Measurements from ENCODE around the gene OSBP.

- no peak for TF ChIP-seq CTCF (IDR thresholded peaks at IDR 0.05)
- no peak for TF ChIP-seq POLR2A (IDR thresholded peaks at IDR 0.05)
- no peak for TF ChIP-seq POLR2AphosphoS5 (IDR thresholded peaks at IDR 0.05)
- no peak for TF ChIP-seq EP300 (IDR thresholded peaks at IDR 0.05)
Observed at GRCh38 chr11:59625703-59626102, 10.1 kb upstream of the OSBP start.
